ENCODE data around the gene TRIM21. TPM values are rescaled to one million over a fixed set of nuclear protein-coding genes. Genes with fewer than 3 reads are reported as not detected.

Gene TRIM21
- total and polyA plus RNA-seq, 2 donors (not counting 1 experiment from before 2014, with no cell fraction given), result 11.8 to 26.7 TPM

Other genes with a start within 250 kb of the TRIM21 start
- not detected in 2 replicates for gene OR52B4, start 25.3 kb downstream of the TRIM21 start, total RNA-seq
- gene OR52B4, start 25.3 kb downstream of the TRIM21 start, polyA plus RNA-seq, result not detected in 2 replicates
- not detected in 2 replicates for gene OR52K2, start 55.6 kb upstream of the TRIM21 start, total RNA-seq
- not detected in 2 replicates for gene OR52K2, start 55.6 kb upstream of the TRIM21 start, polyA plus RNA-seq
- gene OR52K1, start 88.9 kb upstream of the TRIM21 start, total RNA-seq, result not detected in 2 replicates
- not detected in 2 replicates for gene OR52K1, start 88.9 kb upstream of the TRIM21 start, polyA plus RNA-seq
- gene OR52M1, start 151.5 kb upstream of the TRIM21 start, total RNA-seq, result not detected in 2 replicates
- not detected in 2 replicates for gene OR52M1, start 151.5 kb upstream of the TRIM21 start, polyA plus RNA-seq
- gene OR52I2, start 188.0 kb upstream of the TRIM21 start, total RNA-seq, result not detected in 2 replicates
- gene OR52I2, start 188.0 kb upstream of the TRIM21 start, polyA plus RNA-seq, result not detected in 2 replicates
- gene OR52I1, start 200.3 kb upstream of the TRIM21 start, total RNA-seq, result not detected in 2 replicates
- not detected in 2 replicates for gene OR52I1, start 200.3 kb upstream of the TRIM21 start, polyA plus RNA-seq
- 19.8 and 21.7 TPM in 2 replicates for gene TRIM68, start 214.5 kb upstream of the TRIM21 start, total RNA-seq
- gene TRIM68, start 214.5 kb upstream of the TRIM21 start, polyA plus RNA-seq, result 5.6 and 7.6 TPM in 2 replicates
- not detected in 2 replicates for gene OR51D1, start 243.8 kb upstream of the TRIM21 start, total RNA-seq
- gene OR51D1, start 243.8 kb upstream of the TRIM21 start, polyA plus RNA-seq, result not detected in 2 replicates